IMR-90 (cell line): ENCODE data around the gene PEF1. TPM values are rescaled to one million over a fixed set of nuclear protein-coding genes. Genes with fewer than 3 reads are reported as not detected.
A peak's percentile ranks its signal among the peaks of the same experiment; 100 is the strongest.

Experiments
- ATAC-seq: fragments of 200-7000 bp; cut with Tn5 transposase; 2 replicates; pipeline ENCODE4 v1.9.1; 2020; ENCODE audit warnings: low read depth, mild to moderate bottlenecking, moderate library complexity
- BruUV-seq: library from RNA; stranded (reverse); fragments of 400-500 nt; replicated peaks from 2 replicates; lab custom pipeline; 2021; lab: Mats Ljungman, UMichigan
- CTCF ChIA-PET: fragments of 300-600 bp; formaldehyde crosslinking; extraction: SDS; loops from one replicate; lab custom pipeline; 2021; ENCODE audit warnings: antibody characterized with exemption; lab: Yijun Ruan, JAX
- POLR2A ChIA-PET: fragments of 300-600 bp; sonication (Branson Sonifier 250); formaldehyde crosslinking; loops from one replicate; lab custom pipeline; 2022; ENCODE audit warnings: antibody characterized with exemption; ENCODE audit not compliant: unreplicated experiment; lab: Charles Lee
- DNase-seq: peaks from one replicate; pipeline ENCODE4 v3.0.0; 2013
- H2AFZ ChIP-seq: replicated peaks from 2 replicates; pipeline ENCODE3; 2013; ENCODE audit warnings: low read length, mild to moderate bottlenecking; ENCODE audit not compliant: poor library complexity
- H2AK5ac ChIP-seq: 2 replicates; pipeline ENCODE4 v1.6.1; 2013; ENCODE audit warnings: low read depth, low read length, inconsistent platforms
- H2AK9ac ChIP-seq: replicated peaks from 2 replicates; pipeline ENCODE3; 2013; ENCODE audit warnings: mild to moderate bottlenecking, low read depth, low read length, moderate library complexity; ENCODE audit not compliant: poor library complexity
- H2BK120ac ChIP-seq: 2 replicates; pipeline ENCODE4 v1.6.1; 2013; ENCODE audit warnings: low read depth, low read length, inconsistent platforms
- H2BK15ac ChIP-seq: 3 replicates; pipeline ENCODE4 v1.6.1; 2013; ENCODE audit warnings: low read depth, low read length, inconsistent platforms
- H2BK20ac ChIP-seq: 2 replicates; pipeline ENCODE4 v1.6.1; 2013; ENCODE audit warnings: low read depth, mild to moderate bottlenecking, inconsistent platforms, low read length, moderate library complexity
- H2BK5ac ChIP-seq: 2 replicates; pipeline ENCODE4 v1.6.1; 2013; ENCODE audit warnings: mild to moderate bottlenecking, low read depth, low read length, inconsistent platforms; ENCODE audit not compliant: poor library complexity, severe bottlenecking
- H3K14ac ChIP-seq: replicated peaks from 2 replicates; pipeline ENCODE4 v1.6.1; 2013; ENCODE audit warnings: low read depth, low read length, inconsistent platforms
- H3K18ac ChIP-seq: 2 replicates; pipeline ENCODE4 v1.6.1; 2013; ENCODE audit warnings: low read depth, low read length, control low read depth
- H3K23ac ChIP-seq: 2 replicates; pipeline ENCODE4 v1.6.1; 2013; ENCODE audit warnings: low read depth, low read length, inconsistent platforms
- H3K27ac ChIP-seq: 2 replicates; pipeline ENCODE4 v1.5.1; 2013; ENCODE audit warnings: mild to moderate bottlenecking, control low read depth, low read length; ENCODE audit not compliant: insufficient read depth
- H3K27me3 ChIP-seq: 2 replicates; pipeline ENCODE4 v1.6.1; 2013; ENCODE audit warnings: low read length; ENCODE audit not compliant: control insufficient read depth, insufficient read depth
- H3K36me3 ChIP-seq: 2 replicates; pipeline ENCODE4 v1.6.1; 2013; ENCODE audit warnings: low read length, mixed read lengths; ENCODE audit not compliant: control insufficient read depth, insufficient read depth
- H3K4ac ChIP-seq: 2 replicates; pipeline ENCODE4 v1.6.1; 2013; ENCODE audit warnings: low read depth, low read length, inconsistent platforms
- H3K4me1 ChIP-seq: 2 replicates; pipeline ENCODE4 v1.6.1; 2013; ENCODE audit warnings: low read length, mixed read lengths; ENCODE audit not compliant: control insufficient read depth, insufficient read depth
- H3K4me2 ChIP-seq: 2 replicates; pipeline ENCODE4 v1.6.1; 2013; ENCODE audit warnings: low read depth, mild to moderate bottlenecking, control low read depth, low read length, moderate library complexity
- H3K4me3 ChIP-seq: 2 replicates; pipeline ENCODE4 v1.5.1; 2013; ENCODE audit warnings: low read depth, mild to moderate bottlenecking, control low read depth, low read length, moderate library complexity; ENCODE audit not compliant: insufficient read depth
- H3K56ac ChIP-seq: 2 replicates; pipeline ENCODE4 v1.6.1; 2013; ENCODE audit warnings: low read length, inconsistent platforms; ENCODE audit not compliant: insufficient read depth; ENCODE audit errors: extremely low read depth
- H3K79me1 ChIP-seq, 2 experiments: 2 replicates each; pipeline ENCODE4 v1.6.1; 2013; ENCODE audit warnings: low read length in 2 of 2, inconsistent platforms in 1 of 2, low read depth in 1 of 2
- H3K9ac ChIP-seq: 2 replicates; pipeline ENCODE4 v1.6.1; 2013; ENCODE audit warnings: low read depth, low read length, control low read depth
- H3K9me1 ChIP-seq: 2 replicates; pipeline ENCODE4 v1.6.1; 2013; ENCODE audit warnings: low read length, inconsistent platforms; ENCODE audit not compliant: insufficient read depth
- H3K9me3 ChIP-seq: 2 replicates; pipeline ENCODE4 v1.6.1; 2013; ENCODE audit warnings: low read length; ENCODE audit not compliant: control insufficient read depth, insufficient read depth
- H4K20me1 ChIP-seq: 2 replicates; pipeline ENCODE4 v1.6.1; 2013; ENCODE audit warnings: low read length, inconsistent platforms; ENCODE audit not compliant: insufficient read depth
- H4K5ac ChIP-seq: 2 replicates; pipeline ENCODE4 v1.6.1; 2013; ENCODE audit warnings: mild to moderate bottlenecking, low read depth, low read length, control low read depth
- H4K8ac ChIP-seq, 2 experiments: 2 replicates each; pipeline ENCODE4 v1.6.1; 2013; ENCODE audit warnings: low read depth in 2 of 2, low read length in 2 of 2, control low read depth in 1 of 2, inconsistent platforms in 1 of 2
- H4K91ac ChIP-seq: 2 replicates; pipeline ENCODE4 v1.6.1; 2013; ENCODE audit warnings: low read depth, low read length, inconsistent platforms; ENCODE audit not compliant: insufficient read depth
- BHLHE40 ChIP-seq: fragments of 150-350 bp; IDR thresholded peaks from 2 replicates; pipeline ENCODE4 v1.6.1; 2016; ENCODE audit warnings: mild to moderate bottlenecking, low read depth, low read length
- ELK1 ChIP-seq: fragments of 150-350 bp; IDR thresholded peaks from 2 replicates; pipeline ENCODE4 v1.6.1; 2016; ENCODE audit warnings: low read depth, mild to moderate bottlenecking, low read length, moderate library complexity, borderline replicate concordance
- NFE2L2 ChIP-seq: fragments of 150-350 bp; IDR thresholded peaks from 2 replicates; pipeline ENCODE4 v1.6.1; 2016; ENCODE audit warnings: low read depth, mild to moderate bottlenecking, low read length
- WGBS, 2 experiments: methylation state at CpG; one replicate each; pipeline versions ENCODE4 v1.1.5 to v1.1.7; 2013; ENCODE audit warnings: missing lambda C conversion rate in 2 of 2; ENCODE audit not compliant: insufficient read length in 1 of 2; ENCODE audit errors: extremely low coverage in 2 of 2; 5-methylcytosine and 5-hydroxymethylcytosine counted together
- dilution Hi-C: fragments of 300-500 bp; cut with HindIII; formaldehyde crosslinking; loops from one replicate; pipeline ENCODE4 v1.14.3; 2018; ENCODE audit warnings: low sequenced_read_pairs; ENCODE audit not compliant: unreplicated experiment
- in situ Hi-C: fragments of 300-500 bp; cut with MboI; formaldehyde crosslinking; loops from 3 replicates; pipeline ENCODE4 v1.14.3; 2019; ENCODE audit warnings: low sequenced_read_pairs, inconsistent platforms, mixed read lengths
- intact Hi-C: fragments of 100-400 bp; cut with micrococcal nuclease; formaldehyde crosslinking; loops from 2 replicates; pipeline ENCODE4 v1.10.0; 2022
- polyA plus RNA-seq, 3 experiments: library from polyadenylated mRNA; depleted of rRNA; stranded (reverse); fragments of >200 nt; gene quantifications; 2 replicates each; pipeline ENCODE4 v1.2.3, GENCODE V29; 2012; ENCODE audit warnings: low replicate concordance in 1 of 3
- total RNA-seq: library from RNA; depleted of rRNA; stranded (reverse); fragments of >200 nt; gene quantifications from 2 replicates; pipeline ENCODE4 v1.2.3, GENCODE V29; 2012

PEF1 gene
- total and polyA plus RNA-seq, 2 of the 4 experiments (the other 2 are of a cell fraction): 84.2 to 104 TPM

DNA sequence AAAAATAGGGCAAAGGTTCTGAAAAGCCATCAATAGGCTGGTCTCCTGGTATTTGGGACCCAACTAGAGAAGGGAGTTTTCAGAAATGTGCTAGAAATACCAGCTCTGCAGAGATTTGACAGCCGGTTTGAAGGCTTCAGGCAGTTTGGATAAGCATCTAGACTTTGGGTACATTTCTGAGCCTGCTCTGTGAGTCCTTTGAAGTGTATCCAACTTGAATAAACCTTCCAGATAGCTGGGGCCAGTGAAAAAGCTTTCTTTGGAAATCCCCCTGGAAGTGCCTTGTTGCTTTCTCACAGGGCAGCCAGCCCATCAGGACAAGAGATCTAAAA, 6.4 kb upstream of the PEF1 start:
- Histone ChIP-seq H3K14ac (no peak overlapping the region), H4K91ac (no peak overlapping the region), H3K4ac (no peak overlapping the region), H3K23ac (no peak overlapping the region), H3K27me3 (no peaks in the 10 kb centered on the region), H3K9me1 (no peaks in the 10 kb centered on the region), H3K56ac (no peak overlapping the region), H2BK20ac (no peak overlapping the region), H3K18ac (no peak overlapping the region), H3K9me3 (no peaks in the 10 kb centered on the region), H4K5ac (no peak overlapping the region), H3K4me1 (peaks cover 2% of the 10 kb centered on the region; the same call in 1 of the 2 replicates), H4K20me1 (no peaks in the 10 kb centered on the region), H3K79me1 (peaks cover 0 to 2% of the 10 kb centered on the region in 2 experiments; a peak in 3 of 4 replicates), H3K27ac (no peak overlapping the region), H3K4me3 (no peak overlapping the region), H2BK5ac (no peak overlapping the region), H4K8ac (no peak overlapping the region), H2BK15ac (no peak overlapping the region), H3K9ac (no peak overlapping the region), H2AK5ac (no peak overlapping the region), H2BK120ac (no peak overlapping the region), H3K4me2 (no peak overlapping the region), H2AK9ac (no peak overlapping the region), H2AFZ (no peak overlapping the region), H3K36me3 (peaks cover 36% of the 10 kb centered on the region)
- POLR2A ChIA-PET: no interaction called here
- no peak for ATAC-seq
- TF ChIP-seq NFE2L2: no peak
- TF ChIP-seq ELK1: no peak
- no peak for TF ChIP-seq BHLHE40
- dilution Hi-C loops: no loop called here
- in situ Hi-C loops: no loop called here
- CTCF ChIA-PET: interaction anchor here (1.6 kb wide), 1 partner anchor 95 kb away, joined by 6 read pairs; no protein-coding TSS in a partner anchor
- intact Hi-C loops: no loop called here
- BruUV-seq: no TSS peak
- WGBS, 2 experiments: no CpG with 5 or more reads among the region's 1 CpG
- peak; percentile 59 for DNase-seq
